DOHH2 (cell line): ENCODE results near the gene DCHS2.
A peak's percentile ranks its signal among the peaks of the same experiment; 100 is the strongest.

Experiments
- H3F3A ChIP-seq: fragments of 200-600 bp; sonication (generic), shearing (Covaris generic); 2 replicates; pipeline ENCODE4 v1.6.0; 2016; ENCODE audit warnings: antibody characterized with exemption, mild to moderate bottlenecking; ENCODE audit not compliant: control insufficient read depth, insufficient read depth
- H3K27ac ChIP-seq: fragments of 200-600 bp; sonication (generic); 2 replicates; pipeline ENCODE4 v1.5.1; 2014; ENCODE audit warnings: low read depth, mild to moderate bottlenecking, low read length, moderate library complexity
- H3K27me3 ChIP-seq: fragments of 200-600 bp; sonication (generic); 2 replicates; pipeline ENCODE4 v1.6.1; 2014; ENCODE audit warnings: mild to moderate bottlenecking, low read length, mixed read lengths; ENCODE audit not compliant: control insufficient read depth
- H3K36me3 ChIP-seq: fragments of 200-600 bp; sonication (generic); 2 replicates; pipeline ENCODE4 v1.6.1; 2014; ENCODE audit warnings: mild to moderate bottlenecking, low read length, moderate library complexity, mixed read lengths; ENCODE audit not compliant: control insufficient read depth
- H3K4me1 ChIP-seq: fragments of 200-600 bp; sonication (generic); 2 replicates; pipeline ENCODE4 v1.6.1; 2014; ENCODE audit warnings: mild to moderate bottlenecking, low read length, mixed read lengths; ENCODE audit not compliant: control insufficient read depth
- H3K4me2 ChIP-seq: fragments of 200-600 bp; sonication (generic); 2 replicates; pipeline ENCODE4 v1.6.0; 2014; ENCODE audit warnings: mild to moderate bottlenecking, low read length, moderate library complexity
- H3K4me3 ChIP-seq: fragments of 200-600 bp; sonication (generic); 2 replicates; pipeline ENCODE4 v1.5.1; 2014; ENCODE audit warnings: mild to moderate bottlenecking, low read length, mixed read lengths
- H3K79me2 ChIP-seq: fragments of 200-600 bp; sonication (generic); 2 replicates; pipeline ENCODE4 v1.6.1; 2014; ENCODE audit warnings: mild to moderate bottlenecking, low read length, mixed read lengths; ENCODE audit not compliant: control insufficient read depth
- H3K9me2 ChIP-seq: fragments of 200-600 bp; sonication (generic); replicated peaks from 2 replicates; pipeline ENCODE4 v1.6.1; 2014; ENCODE audit warnings: mild to moderate bottlenecking, low read length, mixed read lengths; ENCODE audit not compliant: control insufficient read depth
- H3K9me3 ChIP-seq: fragments of 200-600 bp; sonication (generic); 2 replicates; pipeline ENCODE4 v1.6.1; 2014; ENCODE audit warnings: antibody characterized with exemption, low read length, mixed read lengths; ENCODE audit not compliant: control insufficient read depth, insufficient read depth
- H4K20me1 ChIP-seq: fragments of 200-600 bp; sonication (generic); 2 replicates; pipeline ENCODE4 v1.6.0; 2014; ENCODE audit warnings: low read depth, mild to moderate bottlenecking, antibody characterized with exemption, low read length, moderate library complexity; ENCODE audit not compliant: control insufficient read depth, insufficient read depth
- EZH2phosphoT487 ChIP-seq: fragments of 200-600 bp; sonication (generic); IDR thresholded peaks from 2 replicates; pipeline ENCODE4 v1.6.1; 2017; ENCODE audit warnings: borderline replicate concordance, mild to moderate bottlenecking, antibody characterized with exemption, low read length, moderate library complexity, mixed read lengths
- TF ChIP-seq, protein P1 (sequence below): fragments of 200-600 bp; sonication (generic); IDR thresholded peaks from one replicate; pipeline ENCODE4 v1.5.1; 2014; ENCODE audit warnings: antibody characterized with exemption, mild to moderate bottlenecking, low read depth, low read length; ENCODE audit not compliant: poor library complexity, severe bottlenecking

Gene DCHS2

DNA sequence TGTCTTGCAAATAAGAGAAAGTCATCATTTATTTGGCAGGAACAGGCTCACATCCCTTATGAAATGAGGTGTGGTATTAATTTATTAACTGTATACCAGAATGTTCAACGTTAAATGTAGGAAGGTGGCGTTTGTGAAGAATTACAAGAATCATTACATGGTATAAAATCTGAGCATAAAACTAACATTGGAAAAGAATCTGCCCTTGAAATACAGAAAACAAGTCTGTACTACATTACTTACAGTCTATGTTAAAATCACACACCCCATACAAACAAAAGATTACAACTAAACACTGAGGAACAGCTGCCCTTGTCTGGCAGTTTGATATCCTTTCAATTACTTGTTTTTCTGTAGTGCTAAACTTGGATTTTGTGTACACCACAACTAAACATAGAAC, 131.1 kb downstream of the DCHS2 start:
- TF ChIP-seq, protein P1, sequence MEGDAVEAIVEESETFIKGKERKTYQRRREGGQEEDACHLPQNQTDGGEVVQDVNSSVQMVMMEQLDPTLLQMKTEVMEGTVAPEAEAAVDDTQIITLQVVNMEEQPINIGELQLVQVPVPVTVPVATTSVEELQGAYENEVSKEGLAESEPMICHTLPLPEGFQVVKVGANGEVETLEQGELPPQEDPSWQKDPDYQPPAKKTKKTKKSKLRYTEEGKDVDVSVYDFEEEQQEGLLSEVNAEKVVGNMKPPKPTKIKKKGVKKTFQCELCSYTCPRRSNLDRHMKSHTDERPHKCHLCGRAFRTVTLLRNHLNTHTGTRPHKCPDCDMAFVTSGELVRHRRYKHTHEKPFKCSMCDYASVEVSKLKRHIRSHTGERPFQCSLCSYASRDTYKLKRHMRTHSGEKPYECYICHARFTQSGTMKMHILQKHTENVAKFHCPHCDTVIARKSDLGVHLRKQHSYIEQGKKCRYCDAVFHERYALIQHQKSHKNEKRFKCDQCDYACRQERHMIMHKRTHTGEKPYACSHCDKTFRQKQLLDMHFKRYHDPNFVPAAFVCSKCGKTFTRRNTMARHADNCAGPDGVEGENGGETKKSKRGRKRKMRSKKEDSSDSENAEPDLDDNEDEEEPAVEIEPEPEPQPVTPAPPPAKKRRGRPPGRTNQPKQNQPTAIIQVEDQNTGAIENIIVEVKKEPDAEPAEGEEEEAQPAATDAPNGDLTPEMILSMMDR: no peak
- TF ChIP-seq EZH2phosphoT487: no peak
- H3K27ac ChIP-seq: no peak overlapping the region

DNA sequence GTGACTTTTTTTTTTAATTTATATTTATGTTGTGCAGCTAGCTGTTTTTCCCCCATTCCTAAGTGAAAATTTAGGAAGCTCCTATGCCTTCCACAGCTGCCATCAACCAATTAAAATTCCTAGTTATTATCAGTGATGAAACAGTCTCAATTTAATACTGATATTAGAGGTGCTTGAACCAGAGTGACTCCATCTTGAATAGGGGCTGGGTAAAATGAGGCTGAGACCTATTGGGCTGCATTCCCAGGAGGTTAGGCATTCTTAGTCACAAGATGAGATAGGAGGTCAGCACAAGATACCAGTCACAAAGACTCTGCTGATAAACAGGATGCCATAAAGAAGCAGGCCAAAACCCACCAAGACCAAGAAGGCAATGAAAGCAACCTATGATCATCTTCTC, 136.7 kb downstream of the DCHS2 start:
- TF ChIP-seq, protein P1: no peak
- TF ChIP-seq EZH2phosphoT487: no peak

More for the DNA sequence above, 131.1 kb downstream of the DCHS2 start:
- H3K79me2 ChIP-seq: no peaks in the 10 kb centered on the region
- peaks cover 9% of the 10 kb centered on the region for H3K27me3 ChIP-seq
- H4K20me1 ChIP-seq: no peaks in the 10 kb centered on the region
- no peaks in the 10 kb centered on the region for H3K4me1 ChIP-seq
- H3K9me2 ChIP-seq: no peaks in the 10 kb centered on the region
- no peak overlapping the region for H3K4me2 ChIP-seq
- no peaks in the 10 kb centered on the region for H3F3A ChIP-seq
- H3K4me3 ChIP-seq: no peak overlapping the region
- H3K9me3 ChIP-seq: no peaks in the 10 kb centered on the region
- H3K36me3 ChIP-seq: no peaks in the 10 kb centered on the region

DNA sequence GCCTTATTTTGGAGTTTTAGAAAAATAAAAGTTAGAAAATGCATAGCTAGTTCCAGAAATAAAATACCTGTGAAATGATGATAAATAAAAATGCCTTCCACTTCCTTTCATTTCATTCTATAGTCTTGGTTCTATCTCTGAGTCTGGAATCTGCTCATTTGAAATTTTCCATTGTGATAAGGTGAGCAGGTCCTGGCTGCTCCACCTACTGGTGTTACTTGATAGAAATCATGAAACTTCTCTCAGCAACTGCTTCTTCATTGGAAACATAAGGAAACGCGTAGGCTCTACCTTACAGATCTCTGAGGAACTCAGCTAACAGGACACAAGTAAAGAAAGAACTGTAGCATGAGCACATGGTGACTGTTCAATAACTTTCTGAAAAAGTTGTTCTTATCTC, 141.8 kb downstream of the DCHS2 start:
- TF ChIP-seq, protein P1: peak; percentile 43
- TF ChIP-seq EZH2phosphoT487: no peak
- Histone ChIP-seq H3K79me2 (no peaks in the 10 kb centered on the region), H3K4me2 (no peak overlapping the region), H3K27ac (no peak overlapping the region), H3K9me2 (no peaks in the 10 kb centered on the region), H3K27me3 (no peaks in the 10 kb centered on the region), H3K4me1 (no peaks in the 10 kb centered on the region), H3K36me3 (no peaks in the 10 kb centered on the region), H3F3A (no peaks in the 10 kb centered on the region), H3K4me3 (no peak overlapping the region), H4K20me1 (no peaks in the 10 kb centered on the region), H3K9me3 (no peaks in the 10 kb centered on the region)

More for the DNA sequence above, 136.7 kb downstream of the DCHS2 start:
- H3K4me3 ChIP-seq: no peak overlapping the region
- no peak overlapping the region for H3K27ac ChIP-seq
- no peaks in the 10 kb centered on the region for H3K4me1 ChIP-seq
- no peaks in the 10 kb centered on the region for H3F3A ChIP-seq
- H3K27me3 ChIP-seq: no peaks in the 10 kb centered on the region
- H4K20me1 ChIP-seq: no peaks in the 10 kb centered on the region
- no peaks in the 10 kb centered on the region for H3K36me3 ChIP-seq
- H3K4me2 ChIP-seq: no peak overlapping the region
- H3K79me2 ChIP-seq: no peaks in the 10 kb centered on the region
- H3K9me3 ChIP-seq: no peaks in the 10 kb centered on the region
- no peaks in the 10 kb centered on the region for H3K9me2 ChIP-seq

DNA sequence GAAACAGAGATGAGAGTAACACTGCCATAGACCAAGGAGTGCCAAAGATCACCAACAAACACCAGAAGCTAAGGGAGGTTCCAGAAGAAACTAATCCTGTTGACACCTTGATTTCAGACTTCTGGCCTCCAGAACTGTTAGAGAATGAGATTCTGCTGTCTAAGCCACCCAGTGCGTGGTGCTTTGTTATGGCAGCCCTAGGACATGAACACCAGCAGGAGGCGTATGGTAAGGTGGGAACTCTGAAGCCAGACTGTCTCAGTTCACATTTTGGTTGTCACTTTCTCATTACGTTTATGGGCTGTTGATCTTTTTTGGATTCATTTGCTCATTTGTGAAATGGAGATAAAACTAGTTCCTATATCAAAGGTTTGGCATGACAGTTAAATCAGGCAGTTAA, 142.9 kb downstream of the DCHS2 start:
- H3K27ac ChIP-seq: no peak overlapping the region
- H3K4me1 ChIP-seq: no peaks in the 10 kb centered on the region
- no peaks in the 10 kb centered on the region for H4K20me1 ChIP-seq
- TF ChIP-seq, protein P1: no peak
- TF ChIP-seq EZH2phosphoT487: no peak
- H3K4me3 ChIP-seq: no peak overlapping the region
- H3K9me3 ChIP-seq: no peaks in the 10 kb centered on the region
- no peaks in the 10 kb centered on the region for H3K79me2 ChIP-seq
- no peaks in the 10 kb centered on the region for H3K9me2 ChIP-seq
- H3K27me3 ChIP-seq: no peaks in the 10 kb centered on the region
- no peaks in the 10 kb centered on the region for H3F3A ChIP-seq
- no peaks in the 10 kb centered on the region for H3K36me3 ChIP-seq
- no peak overlapping the region for H3K4me2 ChIP-seq
